GM19328 (cell line): ENCODE measurements around the gene MGAM2.

Experiments
- ATAC-seq: cut with Tn5 transposase; IDR thresholded peaks from one replicate; pipeline ENCODE4 v1.9.1; 2021; ENCODE audit warnings: mild to moderate bottlenecking, moderate library complexity; ENCODE audit not compliant: unreplicated experiment

MGAM2 gene

DNA sequence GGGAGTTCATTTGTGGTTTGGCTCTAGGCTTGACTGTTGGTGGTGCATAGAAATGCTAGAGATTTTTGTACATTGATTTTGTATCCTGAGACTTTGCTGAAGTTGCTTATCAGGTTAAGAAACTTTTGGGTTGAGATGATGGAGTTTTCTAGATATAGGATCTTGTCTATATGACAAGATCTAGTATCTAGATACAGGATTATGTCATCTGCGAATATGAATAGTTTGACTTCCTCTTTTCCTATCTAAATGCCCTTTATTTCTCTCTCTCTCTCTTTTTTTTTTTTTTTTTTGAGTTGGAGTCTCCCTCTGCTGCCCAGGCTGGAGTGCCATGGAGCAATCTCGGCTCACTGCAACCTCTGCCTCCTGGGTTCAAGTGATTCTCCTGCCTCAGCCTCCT is 62.9 kb downstream of the MGAM2 start:
- no peak for ATAC-seq

DNA sequence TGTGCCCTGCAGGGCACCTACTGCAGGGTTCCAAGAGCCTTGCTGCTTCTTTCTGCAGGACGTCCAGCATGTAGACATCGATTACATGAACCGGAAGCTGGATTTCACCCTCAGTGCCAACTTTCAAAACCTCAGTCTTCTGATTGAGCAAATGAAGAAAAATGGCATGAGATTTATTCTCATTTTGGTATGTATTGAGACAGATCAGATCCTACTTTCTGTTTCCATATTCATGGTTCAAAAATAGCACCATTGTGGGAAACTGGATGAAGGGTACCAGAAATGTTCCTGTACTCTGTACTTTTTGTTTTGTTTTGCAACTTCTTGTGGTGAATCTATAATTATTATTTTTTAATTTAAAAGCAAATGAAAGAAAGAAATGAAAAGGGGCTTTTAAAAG is 64.1 kb downstream of the MGAM2 start:
- no peak for ATAC-seq

DNA sequence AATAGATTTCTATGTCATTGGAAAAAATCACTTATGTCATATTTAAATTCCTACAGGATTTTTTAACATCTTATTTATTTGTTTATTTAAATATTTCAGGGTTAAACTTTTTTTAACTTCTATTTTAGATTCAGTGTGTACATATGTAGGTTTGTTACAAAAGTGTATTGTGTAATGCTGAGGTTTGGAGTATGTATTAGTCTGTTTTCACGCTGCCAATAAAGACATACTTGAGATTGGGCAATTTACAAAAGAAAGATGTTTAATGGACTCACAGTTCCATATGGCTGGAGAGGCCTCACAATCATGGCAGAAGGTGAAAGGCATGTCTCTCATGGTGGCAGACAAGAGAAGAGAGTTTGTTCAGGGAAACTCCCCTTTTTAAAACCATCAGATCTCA is 65.4 kb downstream of the MGAM2 start:
- ATAC-seq: no peak

DNA sequence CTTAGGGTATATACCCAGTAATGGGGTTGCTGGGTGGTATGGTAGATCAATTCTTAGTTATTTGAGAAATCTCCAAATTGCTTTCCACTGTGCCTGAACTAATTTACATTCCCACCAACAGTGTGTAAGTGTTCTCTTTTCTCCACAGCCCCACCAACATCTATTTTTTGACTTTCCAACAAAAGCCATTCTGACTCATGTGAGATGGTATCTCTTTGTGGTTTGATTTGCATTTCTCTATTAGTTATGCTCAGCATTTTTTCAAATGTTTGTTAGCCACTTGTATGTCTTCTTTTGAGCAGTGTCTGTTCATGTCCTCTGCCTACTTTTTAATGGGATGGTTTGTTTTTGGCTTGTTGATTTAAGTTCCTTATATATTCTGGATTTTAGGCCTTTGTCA is 66.4 kb downstream of the MGAM2 start:
- ATAC-seq: no peak

DNA sequence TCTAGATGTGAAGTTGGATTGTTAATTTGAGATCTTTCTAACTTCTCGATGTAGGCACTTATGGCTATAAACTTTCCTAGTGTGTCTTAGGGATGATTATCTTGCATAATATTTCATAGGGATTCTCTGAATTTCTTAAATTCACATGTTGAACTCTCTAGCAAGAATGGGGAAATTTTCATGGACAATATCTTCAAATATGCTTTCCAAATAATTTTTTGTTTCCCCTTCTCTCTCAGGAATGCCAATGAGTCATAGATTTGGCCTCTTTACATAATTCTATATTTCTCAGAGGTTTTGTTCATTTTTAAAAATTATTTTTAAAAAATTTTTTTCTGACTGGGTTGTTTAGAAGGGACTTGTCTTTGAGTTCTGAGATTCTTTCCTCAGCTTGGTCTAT is 68.9 kb downstream of the MGAM2 start:
- no peak for ATAC-seq

DNA sequence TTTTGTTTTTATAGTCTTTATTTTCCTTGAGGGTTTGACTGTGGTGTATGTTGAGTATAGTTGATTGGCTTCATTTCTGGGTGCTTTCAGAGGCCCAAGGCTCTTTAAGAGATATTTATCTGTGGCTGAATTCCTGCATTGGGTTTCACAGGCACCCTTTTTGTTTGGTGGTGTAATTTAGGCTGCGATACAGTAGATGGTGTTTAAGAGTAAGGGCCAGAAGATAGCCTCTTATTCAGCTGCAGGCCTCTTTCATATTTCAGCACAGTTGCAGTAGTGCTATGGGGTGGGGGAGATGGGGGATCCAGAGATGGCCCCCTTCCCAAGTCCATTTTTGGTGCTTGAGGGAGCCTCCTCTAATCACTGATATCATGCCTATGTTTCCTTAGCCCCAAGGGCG is 69.7 kb downstream of the MGAM2 start:
- no peak for ATAC-seq

DNA sequence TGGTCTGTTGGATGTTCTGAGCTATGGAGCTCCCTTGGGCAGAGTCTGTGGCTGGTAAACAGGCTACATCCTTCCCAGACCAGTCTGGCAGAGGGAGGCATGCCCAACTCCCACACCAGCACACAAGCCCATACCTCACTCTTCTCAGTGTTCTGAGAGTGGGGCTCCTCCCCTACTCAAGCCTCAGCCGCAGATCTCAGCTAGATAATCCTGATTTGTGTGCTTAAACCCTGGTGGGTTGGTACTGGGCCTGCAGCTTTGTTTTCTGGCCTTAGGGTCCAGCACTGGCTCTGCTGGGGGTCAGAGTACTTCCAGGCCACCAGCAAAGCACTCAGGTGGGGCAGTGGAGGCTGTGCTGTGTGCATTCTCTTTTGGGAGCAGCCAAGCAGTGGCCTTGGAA is 70.4 kb downstream of the MGAM2 start:
- ATAC-seq: no peak

DNA sequence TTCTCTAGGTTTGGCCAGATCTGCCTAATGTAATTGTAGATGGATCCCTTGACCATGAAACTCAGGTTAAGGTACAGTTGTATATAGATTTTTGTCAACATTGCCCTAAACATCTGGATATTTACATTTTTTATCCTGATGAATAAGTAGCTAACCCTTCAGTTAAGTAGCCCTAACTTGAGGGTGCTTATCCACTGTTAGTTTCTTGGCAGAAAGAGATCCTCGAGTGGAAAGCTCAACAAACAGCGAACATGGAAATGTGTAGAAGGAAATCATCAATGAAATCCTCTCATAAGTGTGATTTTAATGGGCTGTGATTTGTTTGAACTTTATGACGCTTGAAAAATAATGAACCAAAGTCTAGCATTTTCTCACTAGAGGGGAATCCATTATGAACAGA is 73.6 kb downstream of the MGAM2 start:
- no peak for ATAC-seq

DNA sequence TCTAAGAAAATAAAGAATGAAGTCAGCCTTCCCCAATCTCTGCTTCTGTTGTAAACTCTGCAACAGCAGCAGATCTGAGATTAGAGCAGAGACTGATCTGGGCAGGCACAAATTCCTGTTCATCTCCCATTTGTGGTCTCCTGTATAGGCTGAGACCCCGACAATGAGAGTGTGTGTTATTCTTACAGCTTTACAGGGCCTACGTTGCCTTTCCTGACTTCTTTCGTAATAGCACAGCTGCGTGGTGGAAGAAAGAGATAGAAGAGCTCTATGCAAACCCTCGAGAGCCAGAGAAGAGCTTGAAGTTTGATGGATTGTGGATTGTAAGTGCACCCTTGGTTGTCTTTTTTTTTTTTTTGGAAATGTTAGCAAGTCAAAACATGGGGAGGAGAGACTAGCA is 74.3 kb downstream of the MGAM2 start:
- ATAC-seq: no peak

DNA sequence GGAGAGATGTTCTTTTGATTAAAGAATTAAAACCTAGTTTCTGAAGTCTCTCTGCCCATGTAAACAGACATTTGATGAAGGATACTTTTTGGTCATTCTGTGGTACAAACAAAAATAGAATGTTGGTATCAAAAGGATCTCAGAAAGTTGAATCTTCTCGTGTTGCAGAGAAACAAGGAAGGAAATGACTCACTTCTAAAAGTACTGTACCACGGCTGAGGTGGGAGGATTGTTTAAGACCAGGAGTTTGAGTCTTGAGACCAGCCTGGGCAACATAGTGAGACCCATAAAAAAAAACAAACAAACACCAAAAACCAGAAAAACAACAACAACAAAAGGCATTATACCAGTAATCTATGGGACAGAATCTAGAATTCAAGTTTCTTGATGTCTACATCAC is 76.6 kb downstream of the MGAM2 start:
- ATAC-seq: no peak

DNA sequence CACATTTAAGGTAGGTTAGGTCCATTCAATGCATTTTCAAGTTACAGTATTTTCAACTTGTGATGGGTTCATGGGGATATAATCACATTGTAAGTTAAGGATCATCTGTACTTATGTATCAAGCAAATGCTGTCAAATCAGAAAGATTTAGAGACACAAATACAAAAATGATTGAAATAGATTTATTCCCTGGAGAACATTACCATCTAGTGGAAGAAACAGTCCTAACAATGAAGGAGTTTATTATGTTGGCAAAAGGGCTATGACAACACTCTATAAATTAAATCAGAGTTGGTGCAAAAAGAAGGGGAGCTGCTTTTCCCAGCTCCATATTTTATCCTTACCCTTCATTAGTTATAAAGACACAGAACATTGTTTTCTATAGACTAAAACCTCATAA is 77.3 kb downstream of the MGAM2 start:
- no peak for ATAC-seq

DNA sequence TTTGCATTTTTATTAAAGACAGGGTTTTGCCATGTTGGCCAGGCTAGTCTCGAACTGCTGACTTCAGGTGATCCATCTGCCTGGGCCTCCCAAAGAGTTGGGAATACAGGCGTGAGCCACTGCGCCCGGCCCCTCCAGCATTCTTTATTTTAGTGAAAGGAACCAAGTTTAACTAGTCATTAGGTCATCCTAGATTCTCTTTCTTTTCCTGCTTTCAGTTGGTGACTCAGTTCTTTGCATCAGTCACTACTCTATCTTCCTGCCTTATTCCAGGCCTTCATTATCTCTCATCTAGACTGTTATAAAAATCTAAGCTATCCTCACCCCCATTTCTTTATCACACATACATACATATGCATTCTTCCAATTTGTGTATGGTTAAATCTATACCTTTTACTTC is 82.7 kb downstream of the MGAM2 start:
- ATAC-seq: no peak

DNA sequence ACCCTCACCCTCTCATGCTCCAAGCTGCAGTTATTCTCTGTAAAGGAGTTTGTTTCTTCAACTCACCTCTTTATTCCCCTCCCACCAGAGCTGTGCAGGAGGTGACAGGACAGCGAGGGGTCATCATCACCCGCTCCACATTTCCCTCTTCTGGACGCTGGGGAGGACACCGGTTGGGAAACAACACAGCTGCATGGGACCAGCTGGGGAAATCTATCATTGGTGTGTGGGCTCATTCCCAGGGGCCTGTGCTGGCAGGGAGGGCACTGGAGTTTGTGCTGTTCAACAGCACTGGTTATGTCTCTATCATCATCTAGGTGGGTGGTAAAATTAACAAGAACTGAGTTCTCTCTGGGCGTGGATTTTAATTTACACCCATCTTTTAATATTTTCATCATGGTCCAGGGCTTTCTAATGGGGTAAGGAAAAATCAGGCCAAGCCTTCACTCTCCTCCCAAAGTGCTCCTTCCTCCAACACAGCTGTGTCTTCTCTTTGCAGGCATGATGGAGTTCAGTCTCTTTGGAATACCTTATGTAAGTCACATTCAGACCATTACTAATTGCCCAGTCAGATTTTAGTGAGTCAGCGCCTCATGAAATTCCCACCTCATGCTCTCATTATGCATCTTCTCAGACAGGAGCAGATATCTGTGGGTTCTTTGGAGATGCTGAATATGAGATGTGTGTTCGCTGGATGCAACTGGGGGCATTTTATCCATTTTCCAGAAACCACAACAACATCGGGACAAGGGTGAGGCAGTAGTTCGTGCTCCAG is 84.7 kb downstream of the MGAM2 start:
- ATAC-seq: no peak

DNA sequence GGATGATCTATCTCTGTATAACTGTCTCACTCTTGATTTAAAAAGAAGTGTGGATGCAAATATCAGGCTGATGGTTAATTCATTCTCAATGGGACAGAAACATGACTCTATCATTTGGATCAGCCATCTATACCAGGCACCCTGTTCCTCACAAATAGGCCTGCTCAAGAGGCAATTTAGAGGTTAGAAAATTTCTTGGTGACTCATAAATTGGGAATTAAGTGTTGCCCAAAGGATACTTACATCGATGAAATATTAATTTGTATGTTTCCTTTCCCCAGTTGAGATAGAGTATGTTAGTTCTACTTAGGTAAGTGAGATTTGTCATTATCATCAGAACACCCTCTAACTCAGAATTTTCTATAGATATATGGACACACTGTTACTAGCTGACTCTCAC is 88.7 kb downstream of the MGAM2 start:
- no peak for ATAC-seq

DNA sequence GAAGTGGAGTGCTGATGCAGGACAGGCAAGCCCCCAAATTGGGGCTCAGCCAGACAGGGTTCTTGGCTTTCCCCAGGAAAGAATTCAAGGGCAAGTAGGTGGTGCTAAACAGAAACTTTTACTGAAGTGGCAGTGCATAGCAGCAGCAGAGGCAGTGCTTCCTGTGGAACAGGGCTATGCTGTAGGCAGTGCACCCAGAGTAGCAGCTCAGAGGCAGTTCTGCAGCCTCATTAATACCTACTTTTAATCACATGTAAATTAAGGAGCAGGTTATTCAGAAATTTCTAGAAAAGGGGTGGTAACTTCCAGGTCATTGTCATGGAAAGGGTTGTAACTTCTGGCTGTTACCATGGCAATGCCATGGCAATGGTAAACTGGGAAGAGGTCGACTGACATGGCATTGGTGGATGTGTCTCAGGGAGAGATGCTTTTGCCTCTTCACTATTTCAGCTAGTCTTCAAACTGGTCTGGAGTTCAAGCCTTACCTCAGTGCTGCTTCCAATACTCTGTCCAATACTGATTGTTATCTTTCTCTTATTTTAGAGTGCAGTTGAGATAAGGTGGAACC is 117.1 kb downstream of the MGAM2 start:
- ATAC-seq: no peak

DNA sequence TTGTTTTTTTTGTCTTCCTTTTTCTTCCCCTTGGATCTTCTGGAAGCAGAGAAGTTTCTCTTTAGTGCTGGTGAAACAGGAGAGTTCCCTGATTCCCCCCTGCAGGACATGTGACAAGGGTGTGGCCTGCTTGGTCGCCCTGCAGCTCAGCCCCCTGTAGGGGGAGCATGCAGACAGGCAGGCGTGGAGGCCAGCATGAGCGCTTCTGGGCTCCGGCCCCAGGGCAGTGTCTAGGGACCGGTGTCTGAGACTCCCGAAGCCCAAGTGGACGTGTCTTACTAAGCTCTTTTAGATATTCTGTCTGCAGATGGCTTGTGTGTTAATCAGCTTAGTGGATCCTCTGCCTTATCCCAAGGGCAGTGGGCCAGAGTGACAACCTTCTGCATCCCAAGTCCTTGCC is 120.2 kb downstream of the MGAM2 start:
- no peak for ATAC-seq

DNA sequence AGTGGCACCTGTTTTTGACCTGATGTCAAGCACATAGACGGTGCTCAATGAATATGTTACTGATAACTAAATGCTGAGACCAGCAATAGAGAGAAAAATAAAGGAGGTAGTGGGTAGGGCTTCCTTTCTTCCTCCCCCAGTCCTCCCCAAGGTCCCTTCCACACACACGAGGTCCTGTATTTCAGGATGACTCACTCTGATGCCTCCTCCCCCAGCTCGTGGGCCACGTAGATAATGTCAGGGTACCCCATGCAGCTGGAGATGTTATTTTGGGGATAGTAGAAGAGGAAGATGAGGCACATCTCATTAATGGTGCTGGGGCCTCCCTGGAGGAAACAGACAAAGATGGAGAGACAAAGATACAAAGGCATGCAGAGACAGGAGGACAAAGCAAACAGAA is 129.0 kb downstream of the MGAM2 start:
- no peak for ATAC-seq

DNA sequence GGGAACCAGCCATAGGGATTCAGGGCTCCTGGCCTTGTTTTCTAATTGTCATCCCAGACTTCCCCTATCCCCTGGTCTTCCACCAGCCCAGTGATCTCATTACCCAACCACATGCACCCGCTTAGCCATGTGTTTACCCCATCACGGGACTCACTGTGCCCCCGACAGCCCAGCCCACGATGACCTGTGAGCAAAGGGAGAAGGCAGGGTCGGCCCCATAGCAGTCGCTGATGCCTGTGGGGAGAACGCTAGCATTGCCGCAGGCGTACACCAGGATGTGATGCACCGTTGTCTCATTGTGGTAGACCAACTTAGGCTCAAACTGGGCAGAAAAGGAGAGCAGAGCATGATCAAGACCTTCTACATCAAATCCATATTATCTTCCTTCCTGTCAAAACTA is 132.3 kb downstream of the MGAM2 start:
- no peak for ATAC-seq

DNA sequence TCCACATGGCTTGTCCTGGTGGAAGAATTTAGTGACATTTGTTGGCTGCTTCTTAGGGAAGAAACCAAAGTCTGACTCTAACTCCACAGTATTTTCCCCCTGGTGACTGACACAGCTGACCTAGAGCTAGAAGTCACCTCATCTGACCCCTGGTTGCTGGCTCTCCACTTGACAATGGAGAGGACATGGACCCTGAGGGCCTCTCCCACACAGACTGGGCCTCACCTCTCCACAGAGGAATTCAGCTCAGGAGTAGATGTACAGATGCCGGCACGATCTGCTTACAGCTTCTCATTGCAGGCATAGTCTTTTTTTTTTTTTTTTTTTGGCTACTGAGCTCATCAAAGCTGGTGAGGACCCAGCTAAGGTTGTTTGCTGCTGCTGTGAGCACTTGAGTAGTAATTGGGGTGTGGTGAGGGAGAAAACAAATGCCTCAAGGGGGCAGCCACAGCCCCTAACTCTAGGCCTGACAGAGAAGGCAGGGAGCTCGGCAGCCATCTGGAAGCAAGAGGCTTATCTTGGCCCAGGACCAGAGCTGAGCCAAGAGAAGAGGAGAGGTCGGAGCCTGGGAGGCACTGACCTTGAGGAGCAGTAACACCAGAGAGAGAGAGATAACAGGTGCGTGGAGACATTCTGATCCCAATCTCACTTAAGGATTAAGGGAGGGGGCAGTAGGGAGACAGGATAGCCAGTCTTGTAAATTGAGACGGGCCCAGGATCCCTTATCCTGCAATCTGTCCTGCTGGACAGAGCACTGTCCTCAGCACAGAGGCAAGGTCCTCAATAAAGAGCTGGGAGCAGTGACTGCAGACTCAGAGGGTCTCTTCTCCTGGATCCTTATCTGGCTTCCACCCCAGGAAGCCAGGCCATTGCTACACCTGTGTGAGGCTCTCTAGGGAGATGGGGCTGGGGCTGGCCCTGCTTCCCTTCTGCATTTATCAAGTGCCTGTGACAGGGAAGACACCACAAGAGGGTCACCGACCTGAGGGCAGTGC is 136.9 kb downstream of the MGAM2 start:
- no peak for ATAC-seq

DNA sequence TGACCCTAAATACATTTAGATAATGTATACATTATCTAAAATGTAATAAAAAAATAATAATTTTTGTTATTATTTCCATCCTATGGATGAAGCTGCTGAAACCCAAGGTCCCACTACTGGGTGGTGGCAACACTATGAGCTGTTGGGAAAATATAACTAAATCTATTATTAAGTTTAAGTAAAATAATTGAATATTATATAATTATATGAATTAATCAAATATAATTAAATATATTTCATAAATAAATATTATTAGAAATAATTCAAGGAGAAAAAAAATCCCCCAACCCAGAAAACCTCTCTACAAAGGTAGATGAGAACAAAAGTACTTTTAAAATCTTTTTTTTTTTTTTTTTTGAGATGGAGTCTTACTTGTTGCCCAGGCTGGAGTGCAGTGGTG is 138.4 kb downstream of the MGAM2 start:
- ATAC-seq: no peak

DNA sequence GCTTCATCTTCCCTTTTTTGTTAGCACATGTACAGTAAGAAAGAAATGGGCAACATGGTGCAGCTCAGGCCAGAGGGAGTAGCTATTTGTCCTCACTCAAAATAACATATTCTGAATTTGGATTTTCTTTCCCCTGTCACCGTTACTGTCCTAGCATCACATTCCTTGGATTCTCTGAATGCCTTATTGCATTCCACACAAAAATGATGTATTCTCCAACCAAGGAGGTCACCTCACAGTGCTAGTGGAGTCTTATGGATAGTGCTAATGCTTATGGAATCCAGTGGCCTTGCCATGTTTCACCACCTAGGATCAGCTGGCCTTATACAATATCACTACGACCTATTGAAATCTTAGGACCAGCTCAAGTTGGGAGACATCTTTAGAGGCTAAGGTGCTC is 139.2 kb downstream of the MGAM2 start:
- no peak for ATAC-seq

DNA sequence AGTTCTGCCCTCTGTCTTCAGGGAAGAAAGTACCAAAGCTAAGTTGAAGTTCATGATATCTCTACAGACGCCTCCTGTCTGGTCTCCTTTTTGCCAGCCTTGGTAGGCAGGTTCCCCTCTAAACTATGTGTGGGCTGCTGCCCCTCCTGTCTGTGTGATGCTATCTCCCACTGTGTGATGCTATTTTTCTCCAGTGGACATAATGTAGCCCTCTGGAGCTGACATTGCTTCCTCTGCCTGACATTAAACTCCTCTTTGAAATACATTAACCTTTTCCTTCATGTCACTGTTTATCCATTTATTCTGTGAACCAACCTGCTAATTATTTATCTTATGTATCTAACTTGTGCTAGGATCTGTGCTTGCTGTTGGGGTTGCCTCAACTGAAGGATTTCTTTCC is 146.4 kb downstream of the MGAM2 start, which contains the start of gene PRSS58:
TSS of gene PRSS58 (minus strand) at position 101 of the 400 bp plus-strand sequence. CDS start 351 bp downstream, outside the sequence.
- ATAC-seq: no peak
